HEK293 (cell line): Measurements from ENCODE around the gene TTC39A.

Experiments
- CTCF ChIA-PET: fragments of 350-600 bp; formaldehyde crosslinking; extraction: SDS; loops from one replicate; lab custom pipeline; 2021; ENCODE audit warnings: antibody characterized with exemption; lab: Yijun Ruan, JAX
- POLR2A ChIA-PET: fragments of 300-600 bp; formaldehyde crosslinking; extraction: SDS; loops from one replicate; lab custom pipeline; 2020; ENCODE audit warnings: antibody characterized with exemption, inconsistent platforms; lab: Yijun Ruan, JAX
- H3K27ac ChIP-seq: fragments of 200-500 bp; sonication (Bioruptor generic); 2 replicates; pipeline ENCODE4 v1.5.1; 2014; ENCODE audit warnings: low read depth, low read length, control low read depth, inconsistent platforms; ENCODE audit errors: extremely low read depth
- H3K36me3 ChIP-seq, 2 experiments: fragments of 200-500 bp in 1 of 2; sonication (Bioruptor generic) in 1 of 2; 1 replicate in 1 of 2; 2 replicates in 1 of 2; pipeline ENCODE4 v1.5.1; 2014 to 2017; ENCODE audit warnings: inconsistent platforms in 2 of 2, low read length in 2 of 2; ENCODE audit not compliant: control insufficient read depth in 2 of 2, insufficient read depth in 1 of 2
- H3K4me1 ChIP-seq: fragments of 200-500 bp; sonication (Bioruptor generic); 2 replicates; pipeline ENCODE4 v1.5.1; 2014; ENCODE audit warnings: mild to moderate bottlenecking, low read length, inconsistent platforms; ENCODE audit not compliant: control insufficient read depth, insufficient read depth
- H3K4me3 ChIP-seq: 2 replicates; pipeline ENCODE4 v1.5.1; 2011; ENCODE audit warnings: low read depth, mild to moderate bottlenecking, control low read depth, low read length, moderate library complexity
- H3K9me3 ChIP-seq: fragments of 200-500 bp; sonication (Bioruptor generic); 2 replicates; pipeline ENCODE4 v1.5.1; 2014; ENCODE audit warnings: low read depth, low read length, inconsistent platforms; ENCODE audit not compliant: control insufficient read depth, insufficient read depth
- FEZF1 ChIP-seq: fragments of 450-650 bp; formaldehyde crosslinking; IDR thresholded peaks from 2 replicates; pipeline ENCODE4 v1.5.1; 2016; ENCODE audit warnings: missing biosample characterization, missing genetic modification characterization
- GLI4 ChIP-seq: fragments of 450-650 bp; formaldehyde crosslinking; IDR thresholded peaks from 2 replicates; pipeline ENCODE4 v1.5.1; 2016; ENCODE audit warnings: missing biosample characterization, missing genetic modification characterization
- KLF1 ChIP-seq: fragments of 450-650 bp; formaldehyde crosslinking; IDR thresholded peaks from 2 replicates; pipeline ENCODE4 v1.5.1; 2016; ENCODE audit warnings: missing biosample characterization, missing genetic modification characterization
- PRDM1 ChIP-seq: fragments of 450-650 bp; formaldehyde crosslinking; IDR thresholded peaks from 2 replicates; pipeline ENCODE4; 2016; ENCODE audit warnings: missing biosample characterization, missing genetic modification characterization
- RBAK ChIP-seq: fragments of 450-650 bp; formaldehyde crosslinking; IDR thresholded peaks from 2 replicates; pipeline ENCODE4 v1.5.1; 2016; ENCODE audit warnings: missing biosample characterization, missing genetic modification characterization
- ZBTB1 ChIP-seq: fragments of 450-650 bp; formaldehyde crosslinking; IDR thresholded peaks from 2 replicates; pipeline ENCODE4 v1.5.1; 2016; ENCODE audit warnings: missing biosample characterization, missing genetic modification characterization
- ZNF133 ChIP-seq: fragments of 450-650 bp; formaldehyde crosslinking; IDR thresholded peaks from 2 replicates; pipeline ENCODE4 v1.5.1; 2016; ENCODE audit warnings: missing biosample characterization, missing genetic modification characterization
- ZNF138 ChIP-seq: fragments of 450-650 bp; formaldehyde crosslinking; IDR thresholded peaks from 2 replicates; pipeline ENCODE4 v1.5.1; 2016; ENCODE audit warnings: missing biosample characterization, missing genetic modification characterization, borderline replicate concordance
- ZNF341 ChIP-seq: fragments of 450-650 bp; formaldehyde crosslinking; IDR thresholded peaks from 2 replicates; pipeline ENCODE4; 2016; ENCODE audit warnings: low read depth, missing biosample characterization, missing genetic modification characterization
- ZNF366 ChIP-seq: fragments of 450-650 bp; formaldehyde crosslinking; conservative IDR thresholded peaks from 2 replicates; pipeline ENCODE4 v1.5.1; 2016; ENCODE audit warnings: missing biosample characterization, missing genetic modification characterization
- ZNF558 ChIP-seq: fragments of 450-650 bp; formaldehyde crosslinking; IDR thresholded peaks from 2 replicates; pipeline ENCODE4 v1.5.1; 2016; ENCODE audit warnings: missing biosample characterization, missing genetic modification characterization
- ZNF623 ChIP-seq: fragments of 450-650 bp; formaldehyde crosslinking; IDR thresholded peaks from 2 replicates; pipeline ENCODE4 v1.5.1; 2016; ENCODE audit warnings: missing biosample characterization, missing genetic modification characterization
- ZNF701 ChIP-seq: fragments of 450-650 bp; formaldehyde crosslinking; IDR thresholded peaks from 2 replicates; pipeline ENCODE4 v1.5.1; 2016; ENCODE audit warnings: missing biosample characterization, missing genetic modification characterization
- ZNF791 ChIP-seq: fragments of 450-650 bp; formaldehyde crosslinking; IDR thresholded peaks from 2 replicates; pipeline ENCODE4 v1.5.1; 2016; ENCODE audit warnings: missing biosample characterization, missing genetic modification characterization
- TF ChIP-seq, protein P1 (sequence below): fragments of 450-650 bp; formaldehyde crosslinking; IDR thresholded peaks from 2 replicates; pipeline ENCODE4 v1.5.1; 2016; ENCODE audit warnings: missing biosample characterization, missing genetic modification characterization
- TF ChIP-seq, protein P2 (sequence below): fragments of 450-650 bp; IDR thresholded peaks from 2 replicates; pipeline ENCODE4 v1.5.1; 2018; ENCODE audit warnings: missing biosample characterization, missing genetic modification characterization
- TF ChIP-seq, protein P3 (sequence below): fragments of 450-650 bp; formaldehyde crosslinking; IDR thresholded peaks from 2 replicates; pipeline ENCODE4 v1.5.1; 2017; ENCODE audit warnings: missing biosample characterization, missing genetic modification characterization

The TTC39A gene

DNA sequence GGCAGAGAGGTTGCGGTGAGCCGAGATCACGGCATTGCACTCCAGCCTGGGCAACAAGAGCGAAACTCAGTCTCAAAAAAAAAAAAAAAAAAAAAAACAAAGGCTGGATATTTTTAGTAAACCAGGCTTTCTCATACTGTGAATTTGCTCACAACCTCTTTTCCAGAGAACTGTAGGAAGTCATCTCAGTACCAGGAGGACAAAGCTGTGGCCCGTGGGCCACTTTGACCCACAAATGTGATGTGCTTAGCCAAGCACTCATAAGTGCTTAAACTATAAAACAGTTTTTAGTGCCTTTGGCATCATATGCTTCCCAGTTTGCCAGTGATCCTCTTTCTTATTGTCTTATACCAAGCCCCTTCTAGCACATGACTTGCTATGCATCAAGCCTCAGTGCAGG, 47.8 kb downstream of the TTC39A start:
- POLR2A ChIA-PET, result interaction anchor here (0.7 kb wide), 1 partner anchor 40 kb away, joined by 5 read pairs; no protein-coding TSS in a partner anchor
- Histone ChIP-seq H3K9me3 (no peaks in the 10 kb centered on the region), H3K36me3 (peaks cover 0 to 17% of the 10 kb centered on the region in 2 experiments; a peak in 2 of 3 replicates), H3K4me1 (peaks cover 11% of the 10 kb centered on the region), H3K27ac (no peak overlapping the region), H3K4me3 (no peak overlapping the region)
- CTCF ChIA-PET, result no interaction called here
- TF ChIP-seq, protein P1, sequence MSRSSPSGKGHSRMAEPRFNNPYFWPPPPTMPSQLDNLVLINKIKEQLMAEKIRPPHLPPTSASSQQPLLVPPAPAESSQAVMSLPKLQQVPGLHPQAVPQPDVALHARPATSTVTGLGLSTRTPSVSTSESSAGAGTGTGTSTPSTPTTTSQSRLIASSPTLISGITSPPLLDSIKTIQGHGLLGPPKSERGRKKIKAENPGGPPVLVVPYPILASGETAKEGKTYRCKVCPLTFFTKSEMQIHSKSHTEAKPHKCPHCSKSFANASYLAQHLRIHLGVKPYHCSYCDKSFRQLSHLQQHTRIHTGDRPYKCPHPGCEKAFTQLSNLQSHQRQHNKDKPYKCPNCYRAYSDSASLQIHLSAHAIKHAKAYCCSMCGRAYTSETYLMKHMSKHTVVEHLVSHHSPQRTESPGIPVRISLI (tag by site-specific recombination), result peak; percentile 43; the same call in 1 of the 2 replicates
- TF ChIP-seq ZNF701 (tag by site-specific recombination) (no peak), GLI4 (tag by site-specific recombination) (no peak)

DNA sequence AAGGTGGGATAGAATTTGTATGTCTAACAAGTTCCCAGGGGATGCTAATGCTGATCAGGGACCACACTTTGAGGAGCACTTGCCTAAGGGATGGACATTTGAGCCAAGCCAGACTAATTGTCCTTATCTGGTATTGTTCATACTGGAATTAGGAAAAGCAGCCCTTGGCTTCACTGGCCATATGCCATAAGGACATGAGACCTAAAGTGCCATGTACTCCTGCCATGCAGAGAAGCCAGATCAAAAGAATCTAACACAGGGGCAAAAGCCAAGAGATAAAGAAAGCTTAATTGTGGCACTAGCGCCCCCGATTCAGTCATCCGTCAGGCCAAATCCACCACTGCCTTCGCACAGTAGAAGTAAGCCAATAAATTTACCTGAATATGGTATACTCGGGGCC, 48.6 kb downstream of the TTC39A start:
- H3K4me1 ChIP-seq, result peaks cover 11% of the 10 kb centered on the region
- H3K27ac ChIP-seq, result no peak overlapping the region
- CTCF ChIA-PET, result no interaction called here
- TF ChIP-seq FEZF1 (peak; percentile 48; the same call in 1 of the 2 replicates), ZBTB1 (tag by site-specific recombination) (no peak)
- peaks cover 0 to 9% of the 10 kb centered on the region in 2 experiments; a peak in 2 of 3 replicates for H3K36me3 ChIP-seq
- POLR2A ChIA-PET, result no interaction called here
- H3K9me3 ChIP-seq, result no peaks in the 10 kb centered on the region
- H3K4me3 ChIP-seq, result no peak overlapping the region

DNA sequence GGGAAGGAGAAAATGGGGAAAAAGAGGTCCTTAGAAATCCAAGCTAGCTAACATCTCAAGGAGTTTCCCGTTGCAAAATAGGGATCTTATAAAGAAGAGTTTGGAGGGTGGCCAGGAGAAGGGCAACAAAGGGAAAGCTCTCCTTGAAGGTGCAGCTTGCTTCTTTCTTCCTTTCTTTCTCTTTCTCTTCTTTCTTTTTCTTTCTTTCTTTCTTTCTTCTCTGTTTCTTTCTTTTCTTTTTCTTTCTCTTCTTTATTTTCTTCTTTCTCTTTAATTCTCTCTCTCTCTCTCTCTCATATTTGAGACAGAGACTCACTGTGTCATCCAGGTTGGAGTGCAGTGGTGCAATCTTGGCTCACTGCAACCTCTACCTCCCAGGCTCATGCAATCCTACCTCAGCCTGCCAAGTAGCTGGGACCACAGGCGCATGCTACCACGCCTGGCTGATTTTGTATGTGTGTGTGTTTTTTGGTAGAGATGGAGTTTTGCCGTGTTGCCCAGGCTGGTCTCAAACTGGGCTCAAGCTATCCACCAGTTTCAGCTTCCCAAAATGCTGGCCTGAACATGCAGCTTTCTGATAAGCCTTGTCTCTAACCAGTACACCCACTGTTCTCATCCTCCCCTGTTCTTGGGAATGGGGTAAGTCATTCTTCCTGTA, 49.9 kb downstream of the TTC39A start:
- TF ChIP-seq KLF1 (tag by site-specific recombination) (no peak), ZNF558 (tag by site-specific recombination) (no peak), PRDM1 (tag by site-specific recombination) (peak; percentile 72; the same call in 1 of the 2 replicates), ZNF366 (tag by site-specific recombination) (peak; percentile 78)
- TF ChIP-seq, all 188 proteins: peak for 2
- peaks cover 17% of the 10 kb centered on the region for H3K4me1 ChIP-seq
- no peak overlapping the region for H3K4me3 ChIP-seq
- POLR2A ChIA-PET, result no interaction called here
- H3K9me3 ChIP-seq, result no peaks in the 10 kb centered on the region
- peaks cover 0 to 5% of the 10 kb centered on the region in 2 experiments; a peak in 2 of 3 replicates for H3K36me3 ChIP-seq
- CTCF ChIA-PET, result interaction anchor here (0.9 kb wide), 1 partner anchor 42 kb away, joined by 3 read pairs; no protein-coding TSS in a partner anchor
- no peak overlapping the region for H3K27ac ChIP-seq

DNA sequence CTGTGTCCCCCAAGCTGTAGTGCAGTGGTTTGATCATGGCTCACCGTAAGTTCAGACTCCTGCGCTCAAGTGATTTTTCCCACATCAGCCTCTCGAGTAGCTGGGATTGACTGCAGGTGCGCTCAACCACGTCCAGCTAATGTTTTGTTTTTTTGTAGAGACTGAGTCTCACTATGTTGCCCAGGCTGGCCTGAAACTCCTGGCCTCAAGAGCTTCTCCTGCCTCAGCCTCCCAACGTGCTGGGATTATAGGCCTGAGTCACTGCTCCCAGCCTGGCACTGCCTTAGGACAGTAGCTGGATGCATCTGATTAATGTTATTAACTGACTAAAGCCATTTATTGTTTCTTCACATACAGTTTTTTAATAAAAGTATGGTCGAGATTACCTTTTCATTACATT, 54.1 kb downstream of the TTC39A start:
- Histone ChIP-seq H3K4me1 (peaks cover 6% of the 10 kb centered on the region), H3K27ac (no peak overlapping the region), H3K9me3 (no peaks in the 10 kb centered on the region), H3K4me3 (no peak overlapping the region), H3K36me3 (peaks cover 0 to 19% of the 10 kb centered on the region in 2 experiments; a peak in 2 of 3 replicates)
- ChIA-PET CTCF (interaction anchor here (1.3 kb wide), 1 partner anchor 21 kb away, joined by 5 read pairs; no protein-coding TSS in a partner anchor), POLR2A (no interaction called here)
- TF ChIP-seq ZNF341 (tag by site-specific recombination), result no peak
- no peak for TF ChIP-seq ZNF791 (tag by site-specific recombination)
- TF ChIP-seq RBAK (tag by site-specific recombination), result no peak

DNA sequence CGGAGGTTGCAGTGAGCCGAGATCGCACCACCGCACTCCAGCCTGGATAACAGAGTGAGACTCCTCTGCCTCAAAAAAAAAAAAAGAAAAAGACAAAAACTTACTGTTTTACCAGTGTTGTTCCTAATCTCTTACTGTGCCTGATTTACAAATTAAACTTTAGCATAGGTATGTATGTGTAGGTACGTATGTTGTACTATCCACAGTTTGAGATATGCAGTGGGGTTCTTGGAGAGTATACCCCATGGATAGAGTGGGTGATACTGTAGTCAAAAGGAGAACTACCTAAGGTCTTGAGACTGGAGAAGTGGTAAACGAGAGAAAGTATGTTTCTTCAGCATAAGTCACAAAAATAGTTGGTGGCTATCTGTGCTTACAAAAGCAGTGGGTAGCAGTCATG, 55.7 kb downstream of the TTC39A start:
- Histone ChIP-seq H3K4me3 (no peak overlapping the region), H3K36me3 (peaks cover 3 to 34% of the 10 kb centered on the region in 2 experiments; a peak in 2 of 3 replicates), H3K9me3 (no peaks in the 10 kb centered on the region), H3K27ac (no peak overlapping the region), H3K4me1 (peaks cover 6% of the 10 kb centered on the region)
- no peak for TF ChIP-seq ZNF623 (tag by site-specific recombination)
- TF ChIP-seq, protein P2, sequence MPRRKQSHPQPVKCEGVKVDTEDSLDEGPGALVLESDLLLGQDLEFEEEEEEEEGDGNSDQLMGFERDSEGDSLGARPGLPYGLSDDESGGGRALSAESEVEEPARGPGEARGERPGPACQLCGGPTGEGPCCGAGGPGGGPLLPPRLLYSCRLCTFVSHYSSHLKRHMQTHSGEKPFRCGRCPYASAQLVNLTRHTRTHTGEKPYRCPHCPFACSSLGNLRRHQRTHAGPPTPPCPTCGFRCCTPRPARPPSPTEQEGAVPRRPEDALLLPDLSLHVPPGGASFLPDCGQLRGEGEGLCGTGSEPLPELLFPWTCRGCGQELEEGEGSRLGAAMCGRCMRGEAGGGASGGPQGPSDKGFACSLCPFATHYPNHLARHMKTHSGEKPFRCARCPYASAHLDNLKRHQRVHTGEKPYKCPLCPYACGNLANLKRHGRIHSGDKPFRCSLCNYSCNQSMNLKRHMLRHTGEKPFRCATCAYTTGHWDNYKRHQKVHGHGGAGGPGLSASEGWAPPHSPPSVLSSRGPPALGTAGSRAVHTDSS (tag by site-specific recombination), result no peak
- TF ChIP-seq ZNF133 (tag by site-specific recombination), result peak; percentile 94
- TF ChIP-seq, protein P3, sequence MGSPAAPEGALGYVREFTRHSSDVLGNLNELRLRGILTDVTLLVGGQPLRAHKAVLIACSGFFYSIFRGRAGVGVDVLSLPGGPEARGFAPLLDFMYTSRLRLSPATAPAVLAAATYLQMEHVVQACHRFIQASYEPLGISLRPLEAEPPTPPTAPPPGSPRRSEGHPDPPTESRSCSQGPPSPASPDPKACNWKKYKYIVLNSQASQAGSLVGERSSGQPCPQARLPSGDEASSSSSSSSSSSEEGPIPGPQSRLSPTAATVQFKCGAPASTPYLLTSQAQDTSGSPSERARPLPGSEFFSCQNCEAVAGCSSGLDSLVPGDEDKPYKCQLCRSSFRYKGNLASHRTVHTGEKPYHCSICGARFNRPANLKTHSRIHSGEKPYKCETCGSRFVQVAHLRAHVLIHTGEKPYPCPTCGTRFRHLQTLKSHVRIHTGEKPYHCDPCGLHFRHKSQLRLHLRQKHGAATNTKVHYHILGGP (tag by site-specific recombination), result no peak
- no peak for TF ChIP-seq ZNF138
- ChIA-PET POLR2A (no interaction called here), CTCF (no interaction called here)
